GM12878 (cell line): Measurements from ENCODE around the gene BMERB1. TPM values are rescaled to one million over a fixed set of nuclear protein-coding genes. Genes with fewer than 3 reads are reported as not detected.

Source experiments
- ATAC-seq: fragments of 200-7000 bp; cut with Tn5 transposase; 3 replicates; pipeline ENCODE4 v1.9.1; 2020; ENCODE audit warnings: mild to moderate bottlenecking, moderate library complexity
- BruUV-seq: library from RNA; stranded (reverse); fragments of 400-500 nt; replicated peaks from 2 replicates; lab custom pipeline; 2021; lab: Mats Ljungman, UMichigan
- CTCF ChIA-PET: fragments of 300-600 bp; sonication (Branson Sonifier 250); formaldehyde crosslinking; extraction: SDS; loops from one replicate; lab custom pipeline; 2021; ENCODE audit warnings: inconsistent platforms; lab: Yijun Ruan, JAX
- POLR2A ChIA-PET: fragments of 350-600 bp; formaldehyde crosslinking; extraction: SDS; loops from one replicate; lab custom pipeline; 2021; ENCODE audit warnings: inconsistent platforms; lab: Charles Lee
- RAD21 ChIA-PET: fragments of 300-600 bp; sonication (Branson Sonifier 250); formaldehyde crosslinking; loops from one replicate; lab custom pipeline; 2023; ENCODE audit warnings: antibody characterized with exemption; ENCODE audit not compliant: unreplicated experiment; lab: Charles Lee
- SMC1A ChIA-PET: fragments of 300-600 bp; sonication (Branson Sonifier 250); formaldehyde crosslinking; loops from one replicate; lab custom pipeline; 2023; ENCODE audit not compliant: unreplicated experiment, uncharacterized antibody; lab: Charles Lee
- DNase-seq: peaks from one replicate; pipeline ENCODE4 v3.0.0-alpha.2; 2011; ENCODE audit warnings: low read depth, low spot score
- FAIRE-seq: peaks from 3 replicates; lab custom pipeline; 2011; peaks lifted over from hg19 to GRCh38; lab: Jason Lieb, UNC
- H2AFZ ChIP-seq: 2 replicates; pipeline ENCODE4 v1.6.0; 2011; ENCODE audit warnings: low read depth, low read length, control low read depth; ENCODE audit not compliant: control insufficient read depth
- H3K27ac ChIP-seq: 2 replicates; pipeline ENCODE4 v1.5.1; 2011; ENCODE audit warnings: control low read depth; ENCODE audit not compliant: control insufficient read depth, insufficient read depth
- H3K27me3 ChIP-seq, 2 experiments: replicated peaks in 1 of 2; 2 replicates each; pipeline versions ENCODE4 v1.6.0 to v1.6.1; 2011; ENCODE audit warnings: low read length in 1 of 2; ENCODE audit not compliant: control insufficient read depth in 2 of 2, insufficient read depth in 2 of 2
- H3K36me3 ChIP-seq, 2 experiments: 2 replicates each; pipeline ENCODE4 v1.5.1; 2011; ENCODE audit warnings: low read length in 1 of 2; ENCODE audit not compliant: control insufficient read depth in 2 of 2, insufficient read depth in 2 of 2
- H3K4me1 ChIP-seq: 2 replicates; pipeline ENCODE4 v1.6.1; 2011; ENCODE audit warnings: mild to moderate bottlenecking, low read length, moderate library complexity, mixed read lengths; ENCODE audit not compliant: control insufficient read depth, insufficient read depth
- H3K4me2 ChIP-seq: 2 replicates; pipeline ENCODE4 v1.6.0; 2011; ENCODE audit warnings: control low read depth; ENCODE audit not compliant: control insufficient read depth, insufficient read depth
- H3K4me3 ChIP-seq: fragments of 200-600 bp; sonication (generic); 2 replicates; pipeline ENCODE4 v1.5.1; 2016
- H3K79me2 ChIP-seq: 2 replicates; pipeline ENCODE4 v1.6.0; 2011; ENCODE audit warnings: low read length; ENCODE audit not compliant: control insufficient read depth, insufficient read depth
- H3K9ac ChIP-seq: 2 replicates; pipeline ENCODE4 v1.8.0; 2011; ENCODE audit warnings: low read length, control low read depth, mixed read lengths; ENCODE audit not compliant: control insufficient read depth, insufficient read depth
- H3K9me3 ChIP-seq: replicated peaks from 3 replicates; pipeline ENCODE4 v1.5.1; 2011; ENCODE audit warnings: mild to moderate bottlenecking, low read length; ENCODE audit not compliant: control insufficient read depth, insufficient read depth
- H4K20me1 ChIP-seq: 2 replicates; pipeline ENCODE4 v1.6.0; 2011; ENCODE audit not compliant: control insufficient read depth, insufficient read depth
- BCL11A ChIP-seq: IDR thresholded peaks from 2 replicates; pipeline ENCODE4 v1.6.1; 2011; ENCODE audit warnings: low read depth, low read length
- CBX5 ChIP-seq: sonication (generic); IDR thresholded peaks from 2 replicates; pipeline ENCODE4 v1.6.1; 2016; ENCODE audit warnings: low read depth, moderate library complexity, mild to moderate bottlenecking, inconsistent platforms
- HDGF ChIP-seq: fragments of 450-650 bp; IDR thresholded peaks from 2 replicates; pipeline ENCODE4 v1.6.1; 2016; ENCODE audit warnings: antibody characterized with exemption
- IKZF2 ChIP-seq, 2 experiments: fragments of 450-650 bp; IDR thresholded peaks; 2 replicates each; pipeline ENCODE4 v1.6.1; 2017; ENCODE audit warnings: mild to moderate bottlenecking in 2 of 2, moderate library complexity in 2 of 2
- IRF4 ChIP-seq: IDR thresholded peaks from 2 replicates; pipeline ENCODE4 v1.6.1; 2011; ENCODE audit warnings: low read depth, low read length
- JUNB ChIP-seq: IDR thresholded peaks from 2 replicates; pipeline ENCODE4 v1.6.1; 2016; ENCODE audit warnings: antibody characterized with exemption, mild to moderate bottlenecking
- POLR2A ChIP-seq: IDR thresholded peaks from 2 replicates; pipeline ENCODE4 v1.6.1; 2011; ENCODE audit warnings: low read depth, mild to moderate bottlenecking, low read length
- POU2F2 ChIP-seq: IDR thresholded peaks from 3 replicates; pipeline ENCODE4 v1.6.1; 2011; ENCODE audit warnings: low read depth, mild to moderate bottlenecking, low read length, borderline replicate concordance
- STAT3 ChIP-seq: IDR thresholded peaks from 2 replicates; pipeline ENCODE4 v1.6.1; 2011; ENCODE audit warnings: low read depth, low read length, improper control_type of control experiment
- SUZ12 ChIP-seq: fragments of 200-600 bp; sonication (generic); IDR thresholded peaks from one replicate; pipeline ENCODE4 v1.6.1; 2018; ENCODE audit warnings: antibody characterized with exemption, mild to moderate bottlenecking; ENCODE audit not compliant: unreplicated experiment
- TCF7 ChIP-seq: IDR thresholded peaks from 2 replicates; pipeline ENCODE4 v1.6.1; 2014; ENCODE audit warnings: antibody characterized with exemption, borderline replicate concordance
- YBX1 ChIP-seq: fragments of 450-650 bp; IDR thresholded peaks from 2 replicates; pipeline ENCODE4 v1.6.1; 2016; ENCODE audit warnings: antibody characterized with exemption
- ZNF207 ChIP-seq: fragments of 450-650 bp; IDR thresholded peaks from 2 replicates; pipeline ENCODE4 v1.6.1; 2014; ENCODE audit warnings: antibody characterized with exemption, mild to moderate bottlenecking, borderline replicate concordance
- ZNF274 ChIP-seq: IDR thresholded peaks from one replicate; pipeline ENCODE4 v1.8.0; 2011; ENCODE audit not compliant: insufficient read length, insufficient read depth
- WGBS: methylation state at CpG from one replicate; pipeline ENCODE4 v1.1.6; 2016; ENCODE audit warnings: low lambda C conversion rate; ENCODE audit not compliant: insufficient replicate concordance, insufficient coverage; ENCODE audit errors: missing lambda C conversion rate; 5-methylcytosine and 5-hydroxymethylcytosine counted together
- in situ Hi-C: fragments of 300-500 bp; cut with MboI; formaldehyde crosslinking; loops from 9 replicates; pipeline ENCODE4 v1.14.3; 2018; ENCODE audit warnings: mixed read lengths
- intact Hi-C: fragments of 100-400 bp; cut with micrococcal nuclease; formaldehyde crosslinking; loops from one replicate; pipeline ENCODE4 v1.14.2; 2022; ENCODE audit not compliant: unreplicated experiment
- polyA plus RNA-seq, 11 experiments: library from polyadenylated mRNA; depleted of rRNA in 4 of 11; unstranded in 6 of 11; stranded (reverse) in 5 of 11; fragments of >200 nt; fragmentation: Nextera tagmentation in 4 of 11; fragmentation: Illumina TruSeq in 1 of 11; extraction: Ambion mirVana in 4 of 11; extraction: Trizol in 1 of 11; gene quantifications; 1 replicate in 1 of 11; 2 replicates in 10 of 11; pipeline versions ENCODE4 v1.2.1 to v1.2.3, GENCODE V29; 2011 to 2016; ENCODE audit warnings: inconsistent platforms in 2 of 11, missing spikeins in 2 of 11, low read depth in 1 of 11
- total RNA-seq, 4 experiments: library from RNA; depleted of rRNA in 3 of 4; stranded (reverse); fragments of >200 nt in 3 of 4; fragmentation: Illumina TruSeq in 1 of 4; extraction: Trizol in 1 of 4; gene quantifications; 2 replicates each; pipeline versions ENCODE4 v1.2.1 to v1.2.3, GENCODE V29; 2013 to 2021

Gene BMERB1
- total and polyA plus RNA-seq, 10 of the 15 experiments (the other 5 are each of a cell fraction or from before 2014, with no cell fraction given): 0.05 to 0.68 (median 0.34) TPM

GRCh38 chr16:15515992-15516391 is 81.6 kb downstream of the BMERB1 start:
- intact Hi-C loops: no loop called here
- FAIRE-seq (no peak), DNase-seq (no peak), ATAC-seq (no peak)
- no peaks in the 10 kb centered on the region for H3K79me2 ChIP-seq
- no TSS peak for BruUV-seq
- no peak overlapping the region for H3K9ac ChIP-seq
- RAD21 ChIA-PET: no interaction called here
- H3K4me3 ChIP-seq: no peak overlapping the region
- SMC1A ChIA-PET: no interaction called here
- H2AFZ ChIP-seq: no peak overlapping the region
- no peak overlapping the region for H3K27ac ChIP-seq
- H3K4me2 ChIP-seq: no peak overlapping the region
- H3K27me3 ChIP-seq: no peaks in the 10 kb centered on the region; a peak in 1 of 4 replicates
- no peaks in the 10 kb centered on the region for H3K9me3 ChIP-seq
- H3K36me3 ChIP-seq: no peaks in the 10 kb centered on the region
- no peak for TF ChIP-seq IRF4
- TF ChIP-seq JUNB: no peak
- TF ChIP-seq CBX5: no peak
- no peak for TF ChIP-seq ZNF207
- TF ChIP-seq POU2F2: no peak
- TF ChIP-seq TCF7: no peak
- no peak for TF ChIP-seq POLR2A
- TF ChIP-seq SUZ12: no peak
- no peak for TF ChIP-seq STAT3
- no peak for TF ChIP-seq BCL11A
- TF ChIP-seq YBX1: no peak
- no peak for TF ChIP-seq HDGF
- no peak for TF ChIP-seq ZNF274
- TF ChIP-seq IKZF2 (IDR thresholded peaks at IDR 0.05): no peak
- WGBS: 55% methylated on average over 4 of the region's 4 CpGs
- no peaks in the 10 kb centered on the region for H3K4me1 ChIP-seq
- POLR2A ChIA-PET: no interaction called here
- CTCF ChIA-PET: no interaction called here
- in situ Hi-C loops: no loop called here
- H4K20me1 ChIP-seq: no peaks in the 10 kb centered on the region
